Sigmoid colon (tissue), 7 donors: Measurements from ENCODE around the gene UBAP1. TPM values are rescaled to one million over a fixed set of nuclear protein-coding genes. Genes with fewer than 3 reads are reported as not detected.

ENCODE experiments used
- DNase-seq: peaks from one replicate; pipeline ENCODE4 v3.0.0-alpha.2; 2019
- H3K27ac ChIP-seq, 4 donors: fragments of 200-600 bp; sonication (generic); one replicate each; pipeline ENCODE4 v1.5.1; 2016 to 2019; ENCODE audit warnings: mild to moderate bottlenecking in 1 of 4
- H3K27me3 ChIP-seq, 3 donors: fragments of 200-600 bp; sonication (generic); one replicate each; pipeline ENCODE4 v1.5.1; 2019; ENCODE audit warnings: mild to moderate bottlenecking in 1 of 3
- H3K36me3 ChIP-seq, 4 donors: fragments of 200-600 bp; sonication (generic); one replicate each; pipeline ENCODE4 v1.5.1; 2016 to 2019
- H3K4me1 ChIP-seq, 4 donors: fragments of 200-600 bp; sonication (generic); one replicate each; pipeline ENCODE4 v1.5.1; 2017 to 2019
- H3K4me3 ChIP-seq, 4 donors: fragments of 200-600 bp; sonication (generic); one replicate each; pipeline ENCODE4 v1.5.1; 2017 to 2019; ENCODE audit warnings: mild to moderate bottlenecking in 2 of 4, moderate library complexity in 1 of 4
- H3K9me3 ChIP-seq, 4 donors: fragments of 200-600 bp in 3 of 4; sonication (generic) in 3 of 4; one replicate each; pipeline versions ENCODE4 v1.5.1 to v1.6.1; 2013 to 2019
- EP300 ChIP-seq, 4 donors: sonication (generic); formaldehyde crosslinking; IDR thresholded peaks; one replicate each; pipeline ENCODE4 v1.6.1; 2017; ENCODE audit warnings: antibody characterized with exemption in 4 of 4
- POLR2A ChIP-seq, 2 donors: fragments of 450-650 bp; IDR thresholded peaks; one replicate each; pipeline ENCODE4 v1.6.1; 2016; ENCODE audit warnings: antibody characterized with exemption in 2 of 2, mild to moderate bottlenecking in 2 of 2, moderate library complexity in 2 of 2
- POLR2AphosphoS5 ChIP-seq, 4 donors: sonication (generic); formaldehyde crosslinking; IDR thresholded peaks; one replicate each; pipeline ENCODE4 v1.6.1; 2017; ENCODE audit warnings: antibody characterized with exemption in 4 of 4
- WGBS, 2 donors: extraction: QIAGEN DNeasy Blood & Tissue Kit; methylation state at CpG; one replicate each; pipeline ENCODE4 v1.1.7; 2013; 5-methylcytosine and 5-hydroxymethylcytosine counted together
- intact Hi-C: fragments of 100-400 bp; cut with DNase I; formaldehyde crosslinking; loops from one replicate; pipeline ENCODE4 v1.15.1; 2023
- polyA plus RNA-seq, 3 donors: library from polyadenylated mRNA; stranded (reverse); fragments of 200-250 nt; gene quantifications; one replicate each; pipeline ENCODE4 v1.2.3, GENCODE V29; 2013
- total RNA-seq, 4 donors: library from RNA; depleted of rRNA; stranded (reverse); fragments of >200 nt; gene quantifications; one replicate each; pipeline ENCODE4 v1.1.0, GENCODE V29; 2016
- TF ChIP-seq, protein P1 (sequence below), 4 experiments: fragments of 450-650 bp in 3 of 4; fragments of 200-600 bp in 1 of 4; IDR thresholded peaks; one replicate each; pipeline ENCODE4 v1.5.1; 2016 to 2019; ENCODE audit warnings: antibody characterized with exemption in 4 of 4, mild to moderate bottlenecking in 3 of 4, moderate library complexity in 2 of 4
- donor health status: healthy with polysubstance abuse.
- donor health status: Bipolar disorder and iron deficiency.
- donor health status: healthy.

Gene UBAP1
- total and polyA plus RNA-seq, 7 donors, result 32.8 to 52.7 (median 42.5) TPM

- no peaks in the 10 kb centered on the region for H3K27me3 ChIP-seq
- no peaks in the 10 kb centered on the region for H3K9me3 ChIP-seq
- intact Hi-C loops, result no loop called here
- no peak overlapping the region for H3K27ac ChIP-seq
- DNase-seq, result no peak
- TF ChIP-seq, protein P1, sequence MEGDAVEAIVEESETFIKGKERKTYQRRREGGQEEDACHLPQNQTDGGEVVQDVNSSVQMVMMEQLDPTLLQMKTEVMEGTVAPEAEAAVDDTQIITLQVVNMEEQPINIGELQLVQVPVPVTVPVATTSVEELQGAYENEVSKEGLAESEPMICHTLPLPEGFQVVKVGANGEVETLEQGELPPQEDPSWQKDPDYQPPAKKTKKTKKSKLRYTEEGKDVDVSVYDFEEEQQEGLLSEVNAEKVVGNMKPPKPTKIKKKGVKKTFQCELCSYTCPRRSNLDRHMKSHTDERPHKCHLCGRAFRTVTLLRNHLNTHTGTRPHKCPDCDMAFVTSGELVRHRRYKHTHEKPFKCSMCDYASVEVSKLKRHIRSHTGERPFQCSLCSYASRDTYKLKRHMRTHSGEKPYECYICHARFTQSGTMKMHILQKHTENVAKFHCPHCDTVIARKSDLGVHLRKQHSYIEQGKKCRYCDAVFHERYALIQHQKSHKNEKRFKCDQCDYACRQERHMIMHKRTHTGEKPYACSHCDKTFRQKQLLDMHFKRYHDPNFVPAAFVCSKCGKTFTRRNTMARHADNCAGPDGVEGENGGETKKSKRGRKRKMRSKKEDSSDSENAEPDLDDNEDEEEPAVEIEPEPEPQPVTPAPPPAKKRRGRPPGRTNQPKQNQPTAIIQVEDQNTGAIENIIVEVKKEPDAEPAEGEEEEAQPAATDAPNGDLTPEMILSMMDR (IDR thresholded peaks at IDR 0.05), result no peak
- TF ChIP-seq EP300 (IDR thresholded peaks at IDR 0.05) (no peak), POLR2A (IDR thresholded peaks at IDR 0.05) (no peak), POLR2AphosphoS5 (IDR thresholded peaks at IDR 0.05) (no peak)
- H3K36me3 ChIP-seq, result no peaks in the 10 kb centered on the region
- 74 to 90% methylated on average over 6 of the region's 6 CpGs for WGBS, 2 donors
- H3K4me1 ChIP-seq, result no peaks in the 10 kb centered on the region
- H3K4me3 ChIP-seq, result no peak overlapping the region
Measured at GRCh38 chr9:34275811-34276210, 97.0 kb downstream of the UBAP1 start.

- H3K36me3 ChIP-seq, result no peaks in the 10 kb centered on the region
- H3K27ac ChIP-seq, result no peak overlapping the region
- no peaks in the 10 kb centered on the region for H3K27me3 ChIP-seq
- no peaks in the 10 kb centered on the region for H3K9me3 ChIP-seq
- H3K4me3 ChIP-seq, result no peak overlapping the region
- H3K4me1 ChIP-seq, result peaks cover 0 to 2% (median 0%) of the 10 kb centered on the region in 4 donors
- 92 to 93% methylated on average over 3 of the region's 3 CpGs for WGBS, 2 donors
- no peak for DNase-seq
- intact Hi-C loops, result no loop called here
- TF ChIP-seq POLR2AphosphoS5 (IDR thresholded peaks at IDR 0.05) (no peak), POLR2A (IDR thresholded peaks at IDR 0.05) (no peak), EP300 (IDR thresholded peaks at IDR 0.05) (no peak)
- TF ChIP-seq, protein P1 (IDR thresholded peaks at IDR 0.05), result no peak
Measured at GRCh38 chr9:34276772-34277171, 97.9 kb downstream of the UBAP1 start.

DNA sequence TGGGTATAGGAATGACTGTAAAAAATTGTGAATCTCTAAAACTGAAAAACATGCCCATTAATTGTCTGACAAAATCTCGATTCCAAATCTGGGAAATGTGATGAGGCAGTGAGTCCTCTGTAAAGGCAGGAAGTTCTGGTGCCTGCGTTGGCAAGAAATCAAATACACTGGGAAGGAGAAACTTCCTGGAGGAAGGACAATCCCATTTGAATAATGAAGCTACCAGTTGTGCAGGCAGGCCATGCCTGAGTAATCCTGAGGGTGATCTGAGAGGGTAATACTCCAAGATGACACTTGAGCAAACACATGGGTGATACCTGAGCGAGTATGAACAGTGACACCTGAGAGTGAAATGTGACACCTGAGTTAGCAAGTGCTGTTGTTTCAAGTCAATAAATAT is 100.6 kb downstream of the UBAP1 start:
- DNase-seq, result no peak
- Histone ChIP-seq H3K36me3 (no peaks in the 10 kb centered on the region), H3K4me1 (peaks cover 0 to 9% (median 0%) of the 10 kb centered on the region in 4 donors), H3K27me3 (no peaks in the 10 kb centered on the region), H3K4me3 (no peak overlapping the region), H3K27ac (no peak overlapping the region), H3K9me3 (no peaks in the 10 kb centered on the region)
- TF ChIP-seq, protein P1 (IDR thresholded peaks at IDR 0.05), result no peak
- TF ChIP-seq EP300 (IDR thresholded peaks at IDR 0.05), result no peak
- no peak for TF ChIP-seq POLR2A (IDR thresholded peaks at IDR 0.05)
- no peak for TF ChIP-seq POLR2AphosphoS5 (IDR thresholded peaks at IDR 0.05)
- intact Hi-C loops, result no loop called here
- 42 to 73% methylated on average over 3 of the region's 3 CpGs for WGBS, 2 donors

DNA sequence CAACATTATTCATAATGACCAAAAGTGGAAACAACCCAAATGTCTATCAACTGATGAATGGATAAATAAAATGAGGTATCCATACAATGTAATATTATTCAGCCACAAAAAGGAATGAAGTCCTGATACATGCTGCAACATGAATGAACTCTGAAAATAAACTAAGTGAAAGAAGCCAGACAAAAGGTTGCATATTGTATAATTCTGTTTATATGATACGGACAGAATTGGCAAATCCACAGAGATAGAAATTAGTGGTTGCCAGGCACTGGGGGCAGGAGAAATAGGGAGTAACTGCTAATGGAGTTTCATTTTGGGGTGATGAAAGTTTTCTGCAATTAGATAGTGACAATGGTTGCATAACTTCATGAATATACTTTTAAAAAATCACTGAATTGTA is 103.3 kb downstream of the UBAP1 start:
- DNase-seq, result no peak

More for the DNA sequence above, 103.3 kb downstream of the UBAP1 start:
- Histone ChIP-seq H3K4me1 (peaks cover 0 to 9% (median 0%) of the 10 kb centered on the region in 4 donors), H3K9me3 (no peaks in the 10 kb centered on the region), H3K27ac (no peak overlapping the region), H3K27me3 (no peaks in the 10 kb centered on the region), H3K4me3 (no peak overlapping the region), H3K36me3 (no peaks in the 10 kb centered on the region)
- intact Hi-C loops, result no loop called here
- 85 to 94% methylated on average over 1 of the region's 1 CpG for WGBS, 2 donors
- TF ChIP-seq EP300 (IDR thresholded peaks at IDR 0.05), result no peak
- no peak for TF ChIP-seq POLR2AphosphoS5 (IDR thresholded peaks at IDR 0.05)
- no peak for TF ChIP-seq POLR2A (IDR thresholded peaks at IDR 0.05)
- TF ChIP-seq, protein P1 (IDR thresholded peaks at IDR 0.05), result no peak
